Activated CD8-positive, alpha-beta T cell treated with anti-CD3 and anti-CD28 coated beads for 36 hours (primary cell): ENCODE results near the gene NUP133. TPM values are rescaled to one million over a fixed set of nuclear protein-coding genes. Genes with fewer than 3 reads are reported as not detected.
A peak's percentile ranks its signal among the peaks of the same experiment; 100 is the strongest.

Source experiments
- ATAC-seq: fragments of 200-7000 bp; cut with Tn5 transposase; one replicate; pipeline ENCODE4 v1.10.0; 2021; ENCODE audit warnings: mild to moderate bottlenecking, moderate library complexity
- CTCF ChIA-PET: fragments of 350-600 bp; sonication (Branson Sonifier 250); formaldehyde crosslinking; loops from one replicate; lab custom pipeline; 2021; ENCODE audit warnings: antibody characterized with exemption; lab: Charles Lee
- POLR2A ChIA-PET: fragments of 350-600 bp; sonication (Branson Sonifier 250); formaldehyde crosslinking; loops from one replicate; lab custom pipeline; 2021; ENCODE audit warnings: antibody characterized with exemption; lab: Charles Lee
- DNase-seq: peaks from one replicate; pipeline ENCODE4 v3.0.0-alpha.2; 2020
- H3K27ac Mint-ChIP-seq: one replicate; pipeline ENCODE4 v1.8.0; 2021; ENCODE audit warnings: mild to moderate bottlenecking, mixed read lengths
- H3K27me3 Mint-ChIP-seq: one replicate; pipeline ENCODE4 v1.8.0; 2021; ENCODE audit warnings: mixed read lengths
- H3K36me3 Mint-ChIP-seq: one replicate; pipeline ENCODE4 v1.8.0; 2021; ENCODE audit warnings: low read depth, mixed read lengths
- H3K4me1 Mint-ChIP-seq: one replicate; pipeline ENCODE4 v1.8.0; 2021; ENCODE audit warnings: low read depth, mixed read lengths
- H3K4me3 Mint-ChIP-seq: one replicate; pipeline ENCODE4 v1.8.0; 2021; ENCODE audit warnings: mild to moderate bottlenecking, moderate library complexity, mixed read lengths
- H3K9me3 Mint-ChIP-seq: one replicate; pipeline ENCODE4 v1.8.0; 2021; ENCODE audit warnings: mixed read lengths
- CTCF ChIP-seq: fragments of 200-600 bp; IDR thresholded peaks from one replicate; pipeline ENCODE4 v1.8.0; 2022; ENCODE audit warnings: antibody characterized with exemption, mild to moderate bottlenecking
- intact Hi-C: fragments of 100-400 bp; cut with micrococcal nuclease; formaldehyde crosslinking; loops from one replicate; pipeline ENCODE4 v1.10.0; 2022
- total RNA-seq, 2 experiments: library from RNA; stranded (reverse); gene quantifications; one replicate each; pipeline ENCODE4 v1.2.3, GENCODE V29; 2021

NUP133 gene
- total RNA-seq, 2 experiments from 2014 or later = 58.9 to 59.7 TPM

GRCh38 chr1:229440851-229441537 lies 67.1 kb downstream of the NUP133 start:
- ChIA-PET CTCF (interaction anchor here (0.8 to 2.1 kb wide), 11 partner anchors 11 to 220 kb away, joined by 3 to 8 read pairs (median 3); no protein-coding TSS in a partner anchor), POLR2A (interaction anchor here (0.7 to 2.0 kb wide), 7 partner anchors 10 to 642 kb away, joined by 3 to 8 read pairs (median 4); partner anchors contain the start of genes CCSAP and NUP133)
- H3K9me3 Mint-ChIP-seq = no peaks in the 10 kb centered on the region
- H3K36me3 Mint-ChIP-seq = peaks cover 45% of the 10 kb centered on the region
- intact Hi-C loops = loop anchor here (10.0 kb wide), 1 partner anchor 186 kb away; no protein-coding TSS in a partner anchor
- ATAC-seq (peak; percentile 88), DNase-seq (peak; percentile 58)
- TF ChIP-seq CTCF = no peak
- peaks cover 10% of the 10 kb centered on the region for H3K27me3 Mint-ChIP-seq
- H3K4me3 Mint-ChIP-seq = no peak overlapping the region
- H3K27ac Mint-ChIP-seq = peak overlapping the region; percentile 83
- peaks cover 33% of the 10 kb centered on the region for H3K4me1 Mint-ChIP-seq

- no peaks in the 10 kb centered on the region for H3K9me3 Mint-ChIP-seq
- H3K27ac Mint-ChIP-seq = no peak overlapping the region
- intact Hi-C loops = no loop called here
- ATAC-seq (no peak), DNase-seq (no peak)
- CTCF ChIA-PET = interaction anchor here (0.7 kb wide), 1 partner anchor 51 kb away, joined by 3 read pairs; no protein-coding TSS in a partner anchor
- POLR2A ChIA-PET = no interaction called here
- no peak overlapping the region for H3K4me3 Mint-ChIP-seq
- H3K4me1 Mint-ChIP-seq = peaks cover 33% of the 10 kb centered on the region
- peaks cover 30% of the 10 kb centered on the region for H3K36me3 Mint-ChIP-seq
- TF ChIP-seq CTCF = no peak
- H3K27me3 Mint-ChIP-seq = peaks cover 31% of the 10 kb centered on the region
These were observed 70.1 kb downstream of the NUP133 start for GRCh38 chr1:229438021-229438420.

GRCh38 chr1:229437443-229437842 lies 70.7 kb downstream of the NUP133 start:
- H3K27me3 Mint-ChIP-seq = peaks cover 36% of the 10 kb centered on the region
- no peak overlapping the region for H3K27ac Mint-ChIP-seq
- no peak for TF ChIP-seq CTCF
- H3K36me3 Mint-ChIP-seq = peaks cover 28% of the 10 kb centered on the region
- H3K4me3 Mint-ChIP-seq = no peak overlapping the region
- intact Hi-C loops = no loop called here
- ATAC-seq (no peak), DNase-seq (no peak)
- POLR2A ChIA-PET = no interaction called here
- H3K4me1 Mint-ChIP-seq = peaks cover 32% of the 10 kb centered on the region
- CTCF ChIA-PET = interaction anchor here (0.7 kb wide), 1 partner anchor 51 kb away, joined by 3 read pairs; no protein-coding TSS in a partner anchor
- no peaks in the 10 kb centered on the region for H3K9me3 Mint-ChIP-seq

- no peak for TF ChIP-seq CTCF
- Mint-ChIP-seq H3K36me3 (peaks cover 22% of the 10 kb centered on the region), H3K27me3 (peaks cover 47% of the 10 kb centered on the region), H3K4me1 (peaks cover 30% of the 10 kb centered on the region), H3K27ac (no peak overlapping the region), H3K9me3 (no peaks in the 10 kb centered on the region), H3K4me3 (no peak overlapping the region)
- ATAC-seq (no peak), DNase-seq (no peak)
- intact Hi-C loops = no loop called here
- ChIA-PET POLR2A (interaction anchor here (1.5 kb wide), 1 partner anchor 33 kb away, joined by 3 read pairs; no protein-coding TSS in a partner anchor), CTCF (no interaction called here)
These were observed 71.9 kb downstream of the NUP133 start for GRCh38 chr1:229436201-229436600.

- no peak for DNase-seq
- POLR2A ChIA-PET = interaction anchor here (1.5 kb wide), 1 partner anchor 32 kb away, joined by 3 read pairs; no protein-coding TSS in a partner anchor
- Mint-ChIP-seq H3K4me3 (no peak overlapping the region), H3K4me1 (peaks cover 23% of the 10 kb centered on the region), H3K27ac (no peak overlapping the region), H3K27me3 (peaks cover 62% of the 10 kb centered on the region), H3K36me3 (peaks cover 10% of the 10 kb centered on the region), H3K9me3 (no peaks in the 10 kb centered on the region)
- ATAC-seq = no peak
- CTCF ChIA-PET = no interaction called here
- no peak for TF ChIP-seq CTCF
- intact Hi-C loops = no loop called here
These were observed 73.5 kb downstream of the NUP133 start for GRCh38 chr1:229434641-229435051.
